ENCODE data around the gene TMEM63B.

- TF ChIP-seq LARP7 (IDR thresholded peaks at IDR 0.05): no peak
- TF ChIP-seq TFAP4 (CRISPR knock-in tag; IDR thresholded peaks at IDR 0.05; ENCODE audit: borderline replicate concordance): no peak
- TF ChIP-seq ELK1 (CRISPR knock-in tag; IDR thresholded peaks at IDR 0.05): no peak
- TF ChIP-seq FOS (IDR thresholded peaks at IDR 0.05; ENCODE audit: extremely low read depth, insufficient read length): no peak
- TF ChIP-seq L3MBTL2 (IDR thresholded peaks at IDR 0.05): no peak
- no peak for TF ChIP-seq MAFF (IDR thresholded peaks at IDR 0.05; ENCODE audit: low read length)
- TF ChIP-seq CTCF (IDR thresholded peaks at IDR 0.05 in 2 of 3, conservative IDR thresholded peaks at IDR 0.05 in 1 of 3; ENCODE audit: insufficient read depth in 2 of 3, low read depth in 1 of 3, low read length in 3 of 3): no peak
- no peak for TF ChIP-seq SP1 (CRISPR knock-in tag; IDR thresholded peaks at IDR 0.05)
- TF ChIP-seq POLR2A (conservative IDR thresholded peaks at IDR 0.05): no peak
Observed at GRCh38 chr6:44143731-44144130, 16.4 kb downstream of the TMEM63B start.
